ENCODE measurements around the gene P2RY6.

The P2RY6 gene

DNA sequence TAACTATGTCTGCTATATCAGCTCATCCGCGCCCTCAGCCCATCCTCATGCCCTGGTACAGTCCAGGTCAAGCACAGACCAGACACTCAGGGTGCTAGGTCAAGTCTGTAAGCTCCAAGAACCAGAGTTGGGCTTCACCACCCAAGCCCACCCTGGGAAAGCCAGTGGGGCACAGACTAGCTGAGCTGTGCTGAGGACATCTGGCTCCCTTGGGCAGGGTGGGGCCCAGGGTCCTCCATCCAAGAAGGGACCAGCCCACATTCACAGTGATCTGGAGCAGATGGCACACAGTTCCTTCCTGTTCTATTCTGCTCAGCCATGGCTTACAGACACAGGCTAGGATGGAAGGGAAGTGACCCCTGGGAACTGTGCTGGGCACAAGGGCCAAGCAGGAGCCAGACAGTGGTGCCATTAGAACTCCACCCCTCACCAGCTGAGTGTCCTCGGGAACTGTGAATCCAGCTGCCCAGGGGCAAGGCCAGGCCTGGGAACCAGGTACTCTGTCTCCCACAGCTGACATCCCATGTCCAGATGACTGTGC lies 9.1 kb downstream of the P2RY6 start:
- DNase-seq (ENCODE audit: low read depth), result no peak

DNA sequence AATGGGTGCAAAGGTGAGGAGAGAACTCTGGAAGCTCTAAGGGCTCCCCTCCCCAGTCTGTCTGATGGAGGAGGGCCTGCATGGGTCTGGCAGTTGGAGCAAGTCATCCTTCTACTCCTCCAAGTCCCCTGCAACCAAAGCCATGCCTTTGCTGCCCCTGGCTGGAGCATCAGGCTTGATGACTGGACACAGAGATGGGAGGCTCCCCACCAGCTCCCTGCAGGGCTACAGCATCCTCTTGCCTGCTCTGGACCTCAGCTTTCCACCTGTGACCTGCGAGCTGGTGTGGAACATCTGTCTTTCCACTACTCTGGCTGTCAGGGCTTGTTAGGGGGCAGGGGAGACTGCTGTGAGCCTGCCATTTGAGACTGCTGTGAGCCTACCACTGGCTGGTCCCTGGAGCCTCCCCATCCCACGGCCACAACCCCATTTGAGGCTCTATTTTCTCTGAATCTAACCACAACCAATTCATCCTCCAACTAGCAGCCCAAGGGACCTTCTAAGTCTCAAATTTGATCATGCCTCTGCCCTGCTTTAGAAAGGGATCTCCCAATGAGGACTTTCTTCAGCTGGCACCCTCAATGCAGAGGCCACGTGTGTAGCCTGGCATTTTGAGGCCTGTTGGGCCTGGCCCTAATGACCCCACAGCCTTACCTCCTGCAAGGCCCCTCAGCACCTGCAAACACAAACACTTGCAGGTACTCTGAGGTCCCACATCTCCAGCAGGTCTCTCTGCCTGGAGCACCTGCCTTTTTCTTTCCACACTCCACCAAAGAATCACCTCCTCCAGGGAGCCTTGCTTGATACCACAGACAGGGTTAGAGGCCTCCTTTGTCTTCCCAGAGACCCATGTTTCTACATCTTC lies 9.9 kb downstream of the P2RY6 start:
- no peak for DNase-seq (ENCODE audit: low read depth)

DNA sequence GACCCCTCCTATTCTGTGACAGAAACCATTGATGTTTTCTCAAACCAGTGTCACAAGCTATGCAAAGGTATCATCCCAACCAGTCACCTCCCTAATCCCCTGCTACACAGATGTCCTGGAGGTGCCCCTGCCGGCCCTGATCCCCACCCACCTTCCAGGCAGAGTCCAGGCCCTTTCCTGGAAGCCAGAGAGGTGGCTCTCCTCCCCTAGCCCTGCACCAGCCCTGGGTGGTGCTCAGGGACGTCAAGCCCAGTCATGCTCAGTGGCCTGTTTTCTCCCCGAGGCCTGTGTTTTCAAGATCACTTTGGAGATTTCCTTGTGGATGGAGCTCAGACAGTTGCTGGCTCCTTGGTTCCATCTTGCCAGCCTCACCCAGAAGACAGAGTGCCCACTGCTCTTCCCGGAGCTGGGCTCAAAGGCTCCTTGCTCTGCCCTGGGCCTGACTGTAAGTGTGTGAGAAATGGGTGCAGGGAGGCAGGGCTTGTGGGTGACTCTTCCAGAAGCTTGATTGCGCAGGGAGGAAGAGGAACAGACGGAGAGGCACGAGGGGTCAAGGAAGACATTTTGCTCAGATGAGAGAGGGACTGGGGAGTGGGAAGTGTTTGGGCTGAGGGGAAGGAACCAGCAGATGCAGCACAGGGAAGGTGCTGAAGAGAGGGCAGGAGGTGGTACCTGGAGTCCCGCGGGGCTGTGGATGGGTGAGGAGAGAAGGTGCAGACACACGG lies 11.3 kb downstream of the P2RY6 start:
- DNase-seq (ENCODE audit: low read depth), result no peak

DNA sequence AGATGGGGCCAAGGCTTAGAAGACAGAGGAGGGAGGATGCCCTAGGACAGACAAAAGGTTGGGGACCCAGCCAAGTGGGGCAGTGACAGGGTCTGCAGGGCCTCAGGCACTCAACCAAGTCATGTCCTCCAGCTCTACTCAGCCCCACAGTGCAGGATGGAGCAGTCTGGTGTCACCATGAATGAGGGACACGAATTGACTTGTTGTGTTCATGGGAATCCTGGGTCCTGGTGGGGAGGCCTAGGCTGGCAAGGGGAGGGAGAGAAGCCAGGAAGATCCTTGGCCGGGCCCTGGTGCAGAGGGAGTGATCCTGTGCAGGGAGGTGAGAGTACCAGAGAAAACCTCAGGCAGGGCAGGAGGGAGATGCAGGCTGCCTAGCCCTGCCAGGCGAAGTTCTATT lies 12.0 kb downstream of the P2RY6 start:
- DNase-seq (ENCODE audit: low read depth), result no peak

DNA sequence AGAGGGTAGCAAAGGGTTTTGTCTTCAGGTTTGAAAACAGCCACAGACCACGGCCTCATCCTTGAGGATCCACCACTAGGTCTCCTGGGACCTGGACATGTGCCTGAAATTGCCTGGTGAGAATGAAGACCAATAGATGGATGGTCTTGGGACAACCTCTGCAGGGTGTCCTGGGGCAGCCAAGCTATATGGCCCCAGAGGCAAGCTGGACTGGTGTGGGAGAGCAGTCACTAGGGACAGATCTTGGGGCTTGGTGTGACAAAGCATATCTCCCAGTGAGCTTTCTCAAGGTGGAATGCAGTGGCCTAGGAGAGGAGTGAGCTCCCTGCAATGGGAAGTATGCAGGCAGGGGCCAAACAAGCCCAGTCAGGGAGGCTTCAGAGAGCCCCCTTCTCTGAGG lies 13.6 kb downstream of the P2RY6 start:
- DNase-seq (ENCODE audit: low read depth), result no peak

DNA sequence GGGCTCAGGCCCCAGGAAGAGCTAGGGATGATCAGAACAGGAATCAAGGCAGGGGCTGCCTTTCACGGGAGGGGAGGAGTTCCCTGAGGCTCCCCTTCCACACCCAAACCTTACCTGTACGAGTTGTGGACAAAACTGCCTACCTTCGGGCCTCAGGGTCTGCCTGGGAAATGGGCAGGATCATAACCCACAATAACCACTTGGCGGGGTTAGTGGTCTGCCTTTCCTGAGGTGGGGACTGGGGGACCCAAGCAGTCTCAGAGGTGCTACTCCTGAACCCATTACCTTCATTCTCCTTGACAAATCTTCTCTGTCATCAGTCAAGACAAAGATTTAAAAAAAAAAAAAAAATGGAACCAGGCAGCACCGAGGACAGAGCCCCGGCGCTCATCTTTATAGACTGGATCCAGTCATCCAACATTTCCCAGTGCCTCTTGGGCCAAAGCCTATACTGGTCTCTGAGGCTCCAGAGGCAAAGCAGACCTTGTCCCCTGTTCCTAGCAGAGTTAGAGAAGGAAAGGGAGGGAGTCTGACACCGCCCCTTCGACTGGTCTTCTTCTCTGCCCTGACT lies 14.2 kb downstream of the P2RY6 start:
- DNase-seq (ENCODE audit: low read depth), result no peak

DNA sequence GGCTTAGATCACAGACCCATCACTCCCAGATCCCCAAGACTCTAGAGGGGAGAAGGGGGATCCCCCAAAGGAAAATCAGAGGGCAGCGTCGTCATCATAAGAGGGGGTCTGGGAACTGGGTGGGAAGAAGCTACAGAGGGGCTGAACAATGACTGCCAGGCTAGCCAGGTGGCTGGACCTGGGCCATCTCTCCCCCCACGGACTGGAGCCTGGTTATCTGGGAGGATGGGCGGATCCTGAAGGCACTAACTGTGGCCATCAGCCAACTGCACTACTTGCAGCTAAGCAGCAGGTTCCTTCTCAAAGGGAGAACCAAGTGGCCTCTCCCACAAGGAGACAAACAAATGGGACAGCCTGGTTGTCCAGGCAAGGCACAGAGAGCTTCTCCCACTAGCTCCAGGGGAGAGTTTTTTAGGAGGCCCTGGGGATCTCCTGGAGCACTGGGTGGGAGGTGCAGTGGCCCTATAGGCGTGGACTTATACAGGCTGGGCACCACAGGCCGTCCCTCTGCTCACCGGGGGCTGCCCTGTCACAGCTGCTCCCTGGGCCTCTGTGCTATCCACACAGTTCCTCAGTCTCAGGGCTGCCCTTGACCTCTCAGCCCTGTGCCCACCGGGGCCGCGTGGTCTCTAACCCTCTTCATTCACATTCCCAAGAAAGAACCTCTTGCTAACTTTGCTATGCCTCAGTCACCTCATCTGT lies 15.4 kb downstream of the P2RY6 start:
- no peak for DNase-seq (ENCODE audit: low read depth)

DNA sequence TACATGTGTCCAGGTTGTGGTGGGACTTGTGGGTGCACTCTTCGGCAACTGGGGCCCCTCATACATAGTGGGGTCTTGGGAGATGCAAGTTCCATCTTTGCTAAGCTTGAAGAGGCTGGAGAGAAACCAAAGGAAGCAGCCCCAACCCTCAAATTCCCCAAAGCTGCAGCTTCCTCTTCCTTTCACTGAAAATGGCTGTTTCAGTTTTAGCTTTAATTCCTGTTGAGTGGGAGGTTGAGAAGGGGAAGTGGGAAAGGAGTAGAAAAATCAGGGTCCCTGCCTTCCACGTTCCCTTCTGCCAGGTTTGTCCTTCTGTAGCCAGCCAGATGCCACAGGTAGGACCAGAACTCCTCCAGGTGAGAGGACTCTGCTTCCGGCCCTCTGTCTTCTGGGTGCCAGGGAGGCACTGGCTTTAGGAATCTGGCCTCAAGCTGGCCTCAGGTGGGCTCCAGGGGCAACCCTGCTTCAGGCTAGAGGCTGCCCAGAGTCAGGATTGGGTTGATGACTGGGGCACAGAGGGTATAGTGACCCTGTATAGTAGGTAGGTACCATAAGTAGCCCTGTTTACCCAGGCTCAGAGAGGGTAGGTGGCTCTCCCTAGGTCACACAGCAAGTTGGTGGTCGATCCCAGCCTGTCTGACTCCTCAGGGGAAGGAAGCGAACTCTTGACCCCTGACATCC lies 16.2 kb downstream of the P2RY6 start:
- DNase-seq (ENCODE audit: low read depth), result no peak

DNA sequence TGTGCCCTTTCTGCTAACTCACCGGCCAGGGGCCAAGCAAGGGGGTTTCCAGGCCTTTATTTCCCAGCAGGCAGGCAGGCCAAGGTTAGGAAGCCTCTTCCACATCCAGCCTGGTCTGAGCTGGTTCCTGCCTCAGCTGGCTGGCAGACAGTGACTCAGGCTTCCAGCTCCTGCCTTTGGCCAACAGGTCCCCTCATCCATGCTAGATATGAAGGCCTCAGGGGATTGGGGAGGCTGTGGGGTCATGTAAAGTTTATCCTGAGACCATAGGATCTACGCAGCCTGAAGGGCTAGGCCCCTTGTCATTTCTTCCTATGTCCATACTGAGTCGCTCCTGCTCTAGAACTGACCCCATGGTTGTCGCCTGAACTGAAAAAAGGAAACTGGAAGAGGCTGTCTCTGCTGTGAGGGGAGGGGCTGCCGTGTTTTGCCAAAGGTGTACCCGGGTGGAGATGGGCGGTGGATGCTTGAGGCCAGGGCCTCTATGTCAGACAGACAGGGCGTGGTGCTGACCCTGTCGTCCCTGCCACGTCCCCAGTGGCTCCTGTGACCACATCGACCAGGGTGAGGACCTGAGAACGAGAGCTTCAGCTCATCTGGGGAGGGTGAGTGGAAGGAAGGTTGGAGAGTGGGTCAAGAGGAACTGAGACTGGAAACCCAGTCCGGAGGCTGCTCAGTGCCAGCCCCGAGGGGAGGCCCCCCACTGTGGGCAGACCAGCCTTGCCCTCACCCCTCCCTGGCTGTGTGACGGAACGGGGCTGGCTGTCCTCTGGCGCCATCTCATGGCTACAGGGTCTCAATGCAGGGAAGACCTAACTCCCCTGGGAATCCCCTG lies 17.0 kb downstream of the P2RY6 start:
- peak; percentile 13 for DNase-seq (ENCODE audit: low read depth)

DNA sequence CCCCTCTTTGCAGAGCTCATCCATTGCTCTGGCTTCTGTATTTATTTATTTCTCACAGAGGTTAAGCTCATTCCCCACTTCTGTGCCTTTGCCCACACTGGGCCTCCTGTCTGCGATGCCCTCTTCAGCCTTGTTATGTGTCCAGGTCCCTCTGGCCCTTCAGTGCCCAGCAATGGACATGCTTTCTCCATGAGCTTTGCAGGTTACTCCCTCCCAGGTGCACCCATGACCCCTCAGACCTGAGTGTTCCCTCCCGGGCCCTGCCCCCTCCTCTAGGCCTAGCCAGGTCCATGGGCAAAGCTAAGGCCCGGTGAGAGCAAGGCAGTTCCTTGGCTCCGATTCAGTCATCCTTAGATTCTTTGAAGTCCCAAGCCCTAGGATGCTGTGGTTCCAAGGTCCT lies 18.4 kb downstream of the P2RY6 start:
- no peak for DNase-seq (ENCODE audit: low read depth)

DNA sequence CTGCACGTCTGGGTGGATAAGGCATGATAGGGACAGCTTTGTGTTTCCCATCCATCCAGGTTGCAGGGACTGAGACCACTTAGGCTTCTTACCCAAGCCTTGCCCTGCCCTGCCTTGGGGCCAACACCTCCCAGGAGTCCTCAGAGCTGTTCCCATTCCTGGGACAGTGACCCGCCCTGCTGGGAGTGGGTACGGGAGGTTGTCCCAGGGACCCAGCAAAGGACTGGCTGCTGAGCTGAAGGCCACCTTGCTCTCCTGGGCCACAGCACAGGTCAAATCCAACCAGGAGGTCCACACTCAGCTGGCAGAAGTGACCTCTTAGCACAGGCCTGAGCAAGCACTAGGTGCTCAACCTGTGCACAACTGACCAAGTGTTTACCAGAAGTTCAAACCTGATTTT lies 19.1 kb downstream of the P2RY6 start:
- DNase-seq (ENCODE audit: low read depth), result no peak

DNA sequence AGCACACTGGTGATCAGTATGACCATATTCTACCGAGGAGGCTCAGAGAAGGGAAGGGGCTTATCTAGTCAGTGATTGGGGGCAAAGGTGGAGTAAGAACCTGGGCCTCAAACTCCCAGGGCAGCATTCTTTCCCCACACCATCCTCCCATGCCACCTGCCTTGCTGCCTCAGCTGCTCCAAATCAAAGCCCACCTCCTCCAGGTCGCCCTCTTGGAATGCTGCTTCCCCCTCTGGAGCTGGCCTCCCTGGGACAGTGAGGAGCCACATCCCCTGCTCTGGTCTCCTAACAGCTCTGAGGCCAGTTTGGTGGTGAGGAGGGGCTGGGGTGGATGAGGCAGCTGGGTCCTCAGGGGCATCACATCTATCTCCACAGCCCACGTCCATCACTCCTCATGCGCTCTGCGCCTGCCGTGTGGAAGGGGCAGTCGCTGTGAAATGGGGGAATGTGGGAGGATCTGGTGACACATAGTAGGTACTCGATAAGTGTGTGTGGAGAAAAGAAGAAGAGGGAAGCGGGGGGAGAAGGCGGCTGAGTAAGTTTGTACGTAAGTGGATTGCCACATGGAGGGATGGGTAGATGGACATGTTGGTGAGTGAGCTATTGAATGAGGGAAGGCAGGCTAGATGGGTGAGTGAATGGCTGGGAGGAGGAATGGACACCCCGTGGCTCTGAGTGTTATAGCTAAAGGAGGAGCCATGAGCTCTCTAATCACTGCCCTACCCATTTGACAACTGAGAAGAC lies 19.8 kb downstream of the P2RY6 start:
- no peak for DNase-seq (ENCODE audit: low read depth)

DNA sequence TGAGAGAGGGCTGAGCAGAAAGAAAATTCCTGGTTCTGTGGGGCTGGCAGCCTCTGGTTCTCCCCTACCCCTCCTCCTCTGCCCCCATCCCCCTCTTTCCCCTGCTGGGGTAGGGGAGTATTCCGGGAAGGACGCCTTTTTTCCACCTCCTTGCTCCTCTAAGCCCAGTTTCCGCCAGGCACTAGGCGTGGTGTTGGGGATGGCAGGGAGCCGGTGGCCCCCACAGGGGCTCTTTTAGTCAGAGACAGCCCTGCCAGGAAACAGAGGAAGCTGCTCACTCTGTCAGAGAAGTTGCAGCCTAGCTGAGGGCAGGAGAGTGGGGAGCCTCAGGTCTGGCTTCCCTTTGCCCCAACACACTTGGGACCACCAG lies 20.4 kb downstream of the P2RY6 start:
- no peak for DNase-seq (ENCODE audit: low read depth)

DNA sequence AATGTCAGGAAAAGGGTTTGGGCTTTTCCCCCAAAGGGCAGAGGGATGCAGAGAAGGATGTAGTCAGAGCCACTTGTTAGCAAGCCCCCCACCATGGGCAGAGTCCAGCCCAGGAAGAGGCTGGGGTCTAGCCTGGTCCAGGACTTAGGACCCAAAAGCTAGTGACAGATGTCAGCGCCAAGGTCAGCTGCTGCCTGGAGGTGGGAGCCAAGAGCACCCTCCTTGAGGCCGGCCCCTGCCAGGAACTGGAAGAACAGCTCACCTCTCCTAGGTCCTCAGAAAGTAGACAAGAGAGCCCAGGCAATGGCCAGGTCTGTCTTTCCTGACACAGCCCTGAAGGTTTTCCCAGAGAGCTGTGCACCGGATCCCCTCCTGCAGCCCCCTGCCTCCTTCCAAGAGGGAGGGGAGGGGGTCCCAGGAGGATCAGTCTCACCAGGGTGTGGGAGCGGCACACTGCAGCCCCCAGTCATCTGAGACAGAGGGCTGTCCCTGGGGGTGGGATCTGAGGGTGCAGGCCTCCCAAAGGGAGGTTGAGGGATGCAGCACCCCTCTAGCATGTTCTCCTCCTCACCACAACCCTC lies 21.3 kb downstream of the P2RY6 start:
- no peak for DNase-seq (ENCODE audit: low read depth)

DNA sequence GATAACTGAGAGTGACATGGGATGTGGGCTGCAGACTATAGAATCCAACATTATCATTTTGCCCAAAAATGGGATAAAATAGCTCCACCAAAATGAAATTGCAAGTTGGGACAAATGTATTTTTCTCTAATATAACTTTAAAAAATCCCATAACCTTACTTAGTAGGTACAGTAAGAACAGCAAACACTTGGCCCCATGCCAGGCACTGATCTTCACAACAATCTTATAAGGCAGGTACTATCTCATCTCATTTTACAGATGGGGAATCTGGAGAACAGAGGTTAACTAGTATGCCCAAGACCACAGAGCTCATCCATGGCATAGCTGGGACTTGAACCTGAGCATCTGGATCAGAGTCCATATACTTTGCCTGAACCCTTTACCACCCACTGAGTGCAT lies 22.5 kb downstream of the P2RY6 start:
- DNase-seq (ENCODE audit: low read depth), result no peak

DNA sequence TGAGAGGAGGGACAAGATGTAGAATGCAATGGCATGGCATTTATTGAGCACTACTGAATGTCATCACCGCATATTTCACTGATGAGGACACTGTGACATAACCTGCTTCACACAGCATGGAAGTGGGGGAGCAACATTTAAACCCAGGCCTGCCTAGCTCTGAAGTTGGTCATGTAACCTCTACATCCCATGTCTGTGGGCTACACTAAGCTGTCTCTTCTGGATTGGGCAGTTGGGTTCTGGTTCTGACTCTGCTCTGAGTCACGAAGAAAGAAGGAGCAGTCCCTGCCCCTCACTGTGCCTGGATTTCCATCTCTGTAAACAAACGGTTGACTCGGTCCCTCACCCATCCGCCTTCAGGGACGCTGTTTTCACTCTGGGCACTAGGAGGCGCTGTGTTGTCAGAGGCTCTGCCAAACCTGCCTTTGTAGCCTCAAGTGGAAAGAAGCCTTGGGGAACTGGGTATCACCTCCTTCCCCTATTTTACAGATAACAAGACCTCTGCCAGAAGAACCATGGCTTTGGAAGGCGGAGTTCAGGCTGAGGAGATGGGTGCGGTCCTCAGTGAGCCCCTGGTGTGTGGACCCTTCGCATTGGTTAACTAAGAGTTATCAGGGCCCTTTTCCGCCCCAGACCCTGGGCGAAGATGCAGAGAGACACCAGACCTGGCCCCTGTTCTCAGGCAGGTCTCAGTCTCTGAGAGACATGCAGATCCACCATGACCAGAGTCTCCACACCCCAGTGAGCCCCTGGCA lies 23.3 kb downstream of the P2RY6 start:
- peak; percentile 50 for DNase-seq (ENCODE audit: low read depth)

DNA sequence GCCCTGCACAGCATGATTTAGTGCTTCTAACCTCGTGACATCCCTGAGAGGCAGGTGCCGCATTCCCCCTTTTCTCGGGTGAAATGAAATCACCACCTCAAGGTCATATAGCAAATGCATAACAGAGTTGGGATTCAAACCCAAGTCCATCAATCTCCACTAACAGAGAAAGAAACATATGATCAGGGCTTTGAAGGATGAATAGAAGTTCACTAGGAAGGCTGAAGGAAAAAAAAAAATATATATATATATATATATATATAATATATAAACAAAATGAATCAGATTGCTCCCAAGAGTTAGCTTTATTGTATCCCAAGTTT lies 23.8 kb downstream of the P2RY6 start:
- DNase-seq (ENCODE audit: low read depth), result no peak

DNA sequence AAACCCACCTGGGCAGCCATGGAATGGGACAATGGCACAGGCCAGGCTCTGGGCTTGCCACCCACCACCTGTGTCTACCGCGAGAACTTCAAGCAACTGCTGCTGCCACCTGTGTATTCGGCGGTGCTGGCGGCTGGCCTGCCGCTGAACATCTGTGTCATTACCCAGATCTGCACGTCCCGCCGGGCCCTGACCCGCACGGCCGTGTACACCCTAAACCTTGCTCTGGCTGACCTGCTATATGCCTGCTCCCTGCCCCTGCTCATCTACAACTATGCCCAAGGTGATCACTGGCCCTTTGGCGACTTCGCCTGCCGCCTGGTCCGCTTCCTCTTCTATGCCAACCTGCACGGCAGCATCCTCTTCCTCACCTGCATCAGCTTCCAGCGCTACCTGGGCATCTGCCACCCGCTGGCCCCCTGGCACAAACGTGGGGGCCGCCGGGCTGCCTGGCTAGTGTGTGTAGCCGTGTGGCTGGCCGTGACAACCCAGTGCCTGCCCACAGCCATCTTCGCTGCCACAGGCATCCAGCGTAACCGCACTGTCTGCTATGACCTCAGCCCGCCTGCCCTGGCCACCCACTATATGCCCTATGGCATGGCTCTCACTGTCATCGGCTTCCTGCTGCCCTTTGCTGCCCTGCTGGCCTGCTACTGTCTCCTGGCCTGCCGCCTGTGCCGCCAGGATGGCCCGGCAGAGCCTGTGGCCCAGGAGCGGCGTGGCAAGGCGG lies 24.5 kb downstream of the P2RY6 start:
- DNase-seq (ENCODE audit: low read depth), result no peak

DNA sequence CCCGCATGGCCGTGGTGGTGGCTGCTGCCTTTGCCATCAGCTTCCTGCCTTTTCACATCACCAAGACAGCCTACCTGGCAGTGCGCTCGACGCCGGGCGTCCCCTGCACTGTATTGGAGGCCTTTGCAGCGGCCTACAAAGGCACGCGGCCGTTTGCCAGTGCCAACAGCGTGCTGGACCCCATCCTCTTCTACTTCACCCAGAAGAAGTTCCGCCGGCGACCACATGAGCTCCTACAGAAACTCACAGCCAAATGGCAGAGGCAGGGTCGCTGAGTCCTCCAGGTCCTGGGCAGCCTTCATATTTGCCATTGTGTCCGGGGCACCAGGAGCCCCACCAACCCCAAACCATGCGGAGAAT lies 25.1 kb downstream of the P2RY6 start:
- no peak for DNase-seq (ENCODE audit: low read depth)

All from activated T-helper 1 cell treated with Interleukin-2 at 50 U/mL for 16 hours (primary cell).